ENCODE data around the gene ST13.
"Not testable (repeated sequence)": the region's sequence is repeated elsewhere in the genome, so short reads cannot be mapped to it uniquely, and the experiment has no call there.

The ST13 gene

GRCh38 chr22:40791241-40791640 lies 65.2 kb downstream of the ST13 start:
- H3K4me3 ChIP-seq (ENCODE audit: low read depth, low read length): no peak overlapping the region
- DNase-seq (ENCODE audit: low read depth): no peak
- TF ChIP-seq CTCF (IDR thresholded peaks at IDR 0.05; ENCODE audit: control insufficient read depth, extremely low read depth, insufficient read depth): no peak

- TF ChIP-seq CTCF (IDR thresholded peaks at IDR 0.05; ENCODE audit: control insufficient read depth, extremely low read depth, insufficient read depth): no peak
- no peak overlapping the region for H3K4me3 ChIP-seq (ENCODE audit: low read depth, low read length)
- no peak for DNase-seq (ENCODE audit: low read depth)
These were observed 67.3 kb downstream of the ST13 start for GRCh38 chr22:40789131-40789530.

- no peak for TF ChIP-seq CTCF (IDR thresholded peaks at IDR 0.05; ENCODE audit: control insufficient read depth, extremely low read depth, insufficient read depth)
- no peak overlapping the region for H3K4me3 ChIP-seq (ENCODE audit: low read depth, low read length)
- DNase-seq (ENCODE audit: low read depth): peak; percentile 18
These were observed 73.9 kb downstream of the ST13 start for GRCh38 chr22:40782521-40782920.

GRCh38 chr22:40781749-40782148 lies 74.7 kb downstream of the ST13 start:
- not testable (repeated sequence) for DNase-seq (ENCODE audit: low read depth); H3K4me3 ChIP-seq (ENCODE audit: low read depth, low read length)
